GM21360 (cell line): ENCODE data around the gene IBA57.
"Not testable (repeated sequence)": the region's sequence is repeated elsewhere in the genome, so short reads cannot be mapped to it uniquely, and the experiment has no call there.

Source experiments
- ATAC-seq: cut with Tn5 transposase; IDR thresholded peaks from one replicate; pipeline ENCODE4 v1.9.1; 2021; ENCODE audit warnings: mild to moderate bottlenecking, moderate library complexity; ENCODE audit not compliant: unreplicated experiment

Gene IBA57

GRCh38 chr1:228184152-228184551 lies 18.5 kb downstream of the IBA57 start:
- ATAC-seq, result no peak

- ATAC-seq, result no peak
Observed at GRCh38 chr1:228185641-228185965, 20.0 kb downstream of the IBA57 start.

- not testable (repeated sequence) for ATAC-seq
Observed at GRCh38 chr1:228188249-228188648, 22.6 kb downstream of the IBA57 start.

- ATAC-seq, result no peak
Observed at GRCh38 chr1:228190182-228190581, 24.6 kb downstream of the IBA57 start.

- no peak for ATAC-seq
Observed at GRCh38 chr1:228190778-228191177, 25.2 kb downstream of the IBA57 start.

GRCh38 chr1:228194436-228194835 lies 28.8 kb downstream of the IBA57 start:
- ATAC-seq, result no peak

GRCh38 chr1:228194921-228195812 lies 29.6 kb downstream of the IBA57 start:
- ATAC-seq, result no peak

- ATAC-seq, result no peak
Observed at GRCh38 chr1:228197555-228198147, 32.0 kb downstream of the IBA57 start.

- no peak for ATAC-seq
Observed at GRCh38 chr1:228198977-228199590, 33.5 kb downstream of the IBA57 start.

- ATAC-seq, result no peak
Observed at GRCh38 chr1:228204958-228205357, 39.4 kb downstream of the IBA57 start.

GRCh38 chr1:228205526-228206436 lies 40.2 kb downstream of the IBA57 start:
- ATAC-seq, result no peak

- no peak for ATAC-seq
Observed at GRCh38 chr1:228206582-228207351, 41.2 kb downstream of the IBA57 start.

GRCh38 chr1:228207381-228207810 lies 41.8 kb downstream of the IBA57 start:
- ATAC-seq, result no peak

GRCh38 chr1:228207851-228208821 lies 42.5 kb downstream of the IBA57 start, which contains the start of gene OBSCN:
Gene OBSCN (plus strand): TSS chr1:228208044. CDS start chr1:228211784, 3,740 bp downstream.
- no peak for ATAC-seq

GRCh38 chr1:228208831-228209551 lies 43.4 kb downstream of the IBA57 start:
- no peak for ATAC-seq

GRCh38 chr1:228209657-228210056 lies 44.1 kb downstream of the IBA57 start:
- no peak for ATAC-seq

- ATAC-seq, result no peak
Observed at GRCh38 chr1:228210076-228210651, 44.6 kb downstream of the IBA57 start.
